C4-2B (cell line): ENCODE results near the gene PXDC1.
A peak's percentile ranks its signal among the peaks of the same experiment; 100 is the strongest.

Experiments
- H3K27ac ChIP-seq: fragments of 450-650 bp; 2 replicates; pipeline ENCODE4 v1.5.1; 2017
- ZFX ChIP-seq: fragments of 450-650 bp; IDR thresholded peaks from 2 replicates; pipeline ENCODE4 v1.6.1; 2017
- TF ChIP-seq, protein P1 (sequence below): fragments of 450-650 bp; conservative IDR thresholded peaks from 2 replicates; pipeline ENCODE4 v1.5.1; 2017; ENCODE audit warnings: mild to moderate bottlenecking

Gene PXDC1

DNA sequence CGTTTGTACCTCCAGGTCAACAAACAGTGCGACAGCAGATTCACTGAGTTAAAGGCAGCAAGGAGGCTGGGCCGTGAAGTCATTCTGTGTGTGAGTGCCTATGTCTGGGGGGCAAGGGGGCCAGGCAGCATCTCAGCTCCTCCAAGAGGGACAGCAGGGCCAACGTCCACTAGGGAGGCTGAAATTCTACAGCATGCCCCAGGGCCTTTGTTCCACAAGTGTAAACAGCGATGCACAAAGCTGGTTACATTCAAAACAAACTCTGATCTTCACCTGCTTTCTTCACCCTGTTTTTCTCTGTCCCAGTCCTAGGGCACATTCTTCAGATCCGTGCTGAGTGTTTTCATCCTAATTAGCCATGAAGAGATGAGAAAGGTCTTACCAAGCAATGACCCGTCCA is 41.1 kb downstream of the PXDC1 start:
- TF ChIP-seq ZFX = no peak
- TF ChIP-seq, protein P1, sequence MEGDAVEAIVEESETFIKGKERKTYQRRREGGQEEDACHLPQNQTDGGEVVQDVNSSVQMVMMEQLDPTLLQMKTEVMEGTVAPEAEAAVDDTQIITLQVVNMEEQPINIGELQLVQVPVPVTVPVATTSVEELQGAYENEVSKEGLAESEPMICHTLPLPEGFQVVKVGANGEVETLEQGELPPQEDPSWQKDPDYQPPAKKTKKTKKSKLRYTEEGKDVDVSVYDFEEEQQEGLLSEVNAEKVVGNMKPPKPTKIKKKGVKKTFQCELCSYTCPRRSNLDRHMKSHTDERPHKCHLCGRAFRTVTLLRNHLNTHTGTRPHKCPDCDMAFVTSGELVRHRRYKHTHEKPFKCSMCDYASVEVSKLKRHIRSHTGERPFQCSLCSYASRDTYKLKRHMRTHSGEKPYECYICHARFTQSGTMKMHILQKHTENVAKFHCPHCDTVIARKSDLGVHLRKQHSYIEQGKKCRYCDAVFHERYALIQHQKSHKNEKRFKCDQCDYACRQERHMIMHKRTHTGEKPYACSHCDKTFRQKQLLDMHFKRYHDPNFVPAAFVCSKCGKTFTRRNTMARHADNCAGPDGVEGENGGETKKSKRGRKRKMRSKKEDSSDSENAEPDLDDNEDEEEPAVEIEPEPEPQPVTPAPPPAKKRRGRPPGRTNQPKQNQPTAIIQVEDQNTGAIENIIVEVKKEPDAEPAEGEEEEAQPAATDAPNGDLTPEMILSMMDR = no peak
- H3K27ac ChIP-seq = 0 out of 2 replicates have a peak overlapping the region, but pooled peaks have one; percentile 0

DNA sequence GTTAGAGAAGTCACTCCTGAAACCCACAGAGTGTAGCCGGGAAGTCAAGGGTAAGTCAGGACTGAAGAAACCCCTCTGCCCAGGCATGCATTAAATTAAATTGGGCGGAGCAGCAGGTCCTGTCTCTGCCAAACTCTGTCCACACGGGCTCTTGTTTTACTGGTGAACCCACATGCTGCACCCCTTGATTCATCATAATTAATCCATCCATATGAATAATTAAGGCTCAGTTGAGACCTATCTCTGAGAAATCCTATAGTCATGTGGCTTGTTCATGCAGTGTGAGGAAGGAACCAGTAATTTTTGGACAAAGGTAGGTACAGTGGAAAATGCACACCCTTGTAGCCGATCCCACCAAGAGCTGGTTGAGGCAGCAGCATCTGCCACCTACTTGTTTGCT is 43.0 kb downstream of the PXDC1 start:
- no peak overlapping the region for H3K27ac ChIP-seq
- TF ChIP-seq ZFX = no peak
- TF ChIP-seq, protein P1 = no peak

DNA sequence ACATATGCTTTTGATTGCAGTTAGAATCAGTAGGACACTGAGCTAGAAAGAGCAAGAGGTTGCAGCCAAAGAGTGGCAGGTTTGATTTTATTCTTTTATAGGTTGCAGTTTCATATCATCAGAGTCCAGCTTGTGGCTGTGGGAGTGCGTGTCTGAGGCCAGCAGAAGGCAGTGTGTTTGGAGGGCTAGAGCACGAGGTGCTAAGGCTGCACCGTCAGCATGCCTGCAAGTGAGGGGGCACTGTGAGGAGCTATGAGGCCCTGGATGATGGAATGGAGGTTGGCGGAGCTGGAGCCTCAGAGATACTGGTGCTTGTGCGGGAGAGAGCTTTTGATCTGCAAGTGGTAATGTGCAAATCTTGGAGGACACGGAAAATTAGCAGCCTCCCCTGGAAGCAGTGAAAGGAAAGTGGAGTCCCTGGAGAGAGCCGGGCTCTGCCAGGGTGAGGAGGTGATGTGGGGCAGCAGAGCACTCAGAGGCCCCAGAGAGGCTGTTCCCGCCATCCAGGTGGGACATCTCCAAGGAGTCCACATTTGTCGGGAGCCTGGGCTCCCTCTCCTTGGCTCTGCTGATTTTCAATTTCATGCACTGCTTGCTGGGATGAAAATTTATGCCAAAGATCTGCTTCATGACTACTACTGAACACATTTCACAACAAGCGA is 43.6 kb downstream of the PXDC1 start:
- no peak for TF ChIP-seq ZFX
- TF ChIP-seq, protein P1 = no peak
- no peak overlapping the region for H3K27ac ChIP-seq

DNA sequence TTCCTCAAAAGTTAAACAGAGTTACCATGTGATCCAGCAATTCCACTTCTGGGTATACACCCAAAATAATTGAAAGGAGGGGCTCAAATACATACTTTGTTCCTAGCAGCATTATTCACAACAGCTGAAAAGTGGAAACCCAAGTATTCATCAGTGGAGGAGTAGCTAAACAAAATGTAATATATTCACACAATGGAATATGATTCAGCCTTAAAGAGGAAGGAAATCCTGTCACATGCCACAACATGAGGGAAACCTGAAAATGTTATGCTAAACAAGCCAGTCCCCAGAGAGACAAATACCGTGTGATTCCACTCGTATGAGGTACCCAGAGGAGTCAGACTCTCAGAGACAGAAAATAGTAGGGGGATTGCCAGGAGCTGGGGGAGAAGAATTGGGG is 44.5 kb downstream of the PXDC1 start:
- TF ChIP-seq ZFX = no peak
- TF ChIP-seq, protein P1 = no peak
- H3K27ac ChIP-seq = no peak overlapping the region

DNA sequence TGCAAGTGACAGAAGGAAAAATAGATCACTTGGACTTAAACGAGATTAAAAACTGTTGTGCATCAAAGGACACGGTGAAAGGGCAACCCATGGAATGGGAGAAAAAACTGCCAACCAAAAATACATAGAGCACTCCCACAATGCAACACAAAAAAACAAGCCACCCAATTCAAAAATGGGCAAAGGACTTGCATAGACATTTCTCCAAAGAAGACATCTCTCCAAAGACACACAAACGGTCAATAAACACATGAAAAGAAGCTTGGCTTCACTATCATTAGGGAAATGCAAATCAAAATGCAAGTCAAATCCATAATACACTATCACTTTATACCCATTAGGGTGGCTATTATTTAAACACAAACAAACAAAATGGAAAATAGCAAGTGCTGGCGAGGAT is 45.0 kb downstream of the PXDC1 start:
- no peak overlapping the region for H3K27ac ChIP-seq
- TF ChIP-seq, protein P1 = no peak
- no peak for TF ChIP-seq ZFX

DNA sequence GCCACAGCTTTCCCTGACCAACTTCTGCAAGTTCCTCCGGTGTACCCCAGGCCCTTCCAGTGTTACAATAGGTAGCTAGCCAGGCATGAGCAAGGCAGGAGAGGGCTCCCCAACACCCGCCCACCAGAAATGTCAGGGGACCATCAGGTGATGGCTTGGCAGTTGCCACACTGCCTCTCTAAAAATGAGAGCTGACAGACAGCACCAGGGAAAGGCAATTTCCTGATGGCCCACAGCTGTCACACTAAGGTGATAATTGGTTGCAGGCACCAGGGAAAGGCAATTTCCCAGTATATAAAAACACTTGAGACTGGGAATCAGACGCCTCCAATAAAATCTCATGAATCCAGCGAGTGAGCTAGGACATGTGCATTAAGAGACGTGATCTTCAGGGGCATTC is 49.9 kb downstream of the PXDC1 start:
- TF ChIP-seq, protein P1 = no peak

DNA sequence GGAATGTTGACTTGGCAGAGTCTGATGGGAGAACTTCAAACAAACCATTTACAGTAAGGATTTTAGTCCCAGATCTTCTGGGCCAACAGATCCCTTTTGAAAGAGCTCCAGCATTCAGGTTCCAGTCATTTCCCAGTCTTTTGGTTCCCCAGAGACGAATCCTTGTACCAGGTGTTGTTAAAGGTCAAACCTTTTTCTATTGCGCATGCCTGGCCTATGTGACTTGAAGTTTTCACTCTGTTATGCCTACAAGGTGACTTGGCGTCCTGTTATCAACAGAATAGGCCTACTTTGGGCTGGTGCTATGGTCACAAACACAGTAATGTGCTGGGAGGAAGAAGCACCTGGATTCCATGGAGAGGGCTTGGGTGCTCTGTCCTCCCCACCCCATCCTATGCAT is 52.3 kb downstream of the PXDC1 start:
- H3K27ac ChIP-seq = no peak overlapping the region
- TF ChIP-seq ZFX = no peak
- TF ChIP-seq, protein P1 = no peak

More for the DNA sequence above, 49.9 kb downstream of the PXDC1 start:
- no peak overlapping the region for H3K27ac ChIP-seq
